Gastrocnemius medialis (tissue), 4 donors: ENCODE data around the gene RRH.

Source experiments
- CTCF ChIP-seq, 5 experiments: fragments of 450-650 bp in 3 of 5; fragments of 200-600 bp in 2 of 5; sonication (generic) in 2 of 5; IDR thresholded peaks in 4 of 5; conservative IDR thresholded peaks in 1 of 5; 1 replicate in 4 of 5; 2 replicates in 1 of 5; pipeline ENCODE4 v1.5.1; 2016 to 2019; ENCODE audit warnings: antibody characterized with exemption in 5 of 5, mild to moderate bottlenecking in 3 of 5, moderate library complexity in 3 of 5
- POLR2A ChIP-seq, 2 donors: fragments of 450-650 bp; IDR thresholded peaks; one replicate each; pipeline ENCODE4 v1.6.1; 2017; ENCODE audit warnings: antibody characterized with exemption in 2 of 2, mild to moderate bottlenecking in 2 of 2, moderate library complexity in 2 of 2

- TF ChIP-seq CTCF (IDR thresholded peaks at IDR 0.05 in 4 of 5, conservative IDR thresholded peaks at IDR 0.05 in 1 of 5), result no peak
- TF ChIP-seq POLR2A (IDR thresholded peaks at IDR 0.05), result no peak
Measured at GRCh38 chr4:109887071-109887470, 59.3 kb downstream of the RRH start.
